Measurements from ENCODE around the gene CTNNA2. TPM values are rescaled to one million over a fixed set of nuclear protein-coding genes. Genes with fewer than 3 reads are reported as not detected.

CTNNA2 gene
- total RNA-seq, 1 experiment from 2014 or later = 5.5 TPM

DNA sequence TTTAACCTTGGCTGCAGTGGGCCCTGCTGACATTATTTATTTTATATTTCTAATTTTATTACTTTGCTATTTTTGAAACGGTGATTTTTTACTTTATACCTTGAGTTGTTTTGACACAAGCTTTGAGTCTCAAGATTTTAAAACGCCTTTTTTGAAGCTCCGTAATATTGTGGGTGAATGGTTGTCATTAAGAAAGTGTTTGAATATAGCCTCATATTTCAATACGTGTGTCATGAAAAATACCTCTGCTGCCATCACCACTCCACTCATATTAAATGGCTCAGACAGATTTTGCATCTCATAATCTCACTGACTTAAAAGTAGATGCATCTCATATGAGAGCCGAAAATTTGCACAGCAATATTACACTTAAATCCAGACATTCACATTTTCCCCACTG is 106.6 kb downstream of the CTNNA2 start:
- WGBS (ENCODE audit: extremely low coverage, insufficient read length, low lambda C conversion rate) = no CpG with 5 or more reads among the region's 5 CpGs
- no peaks in the 10 kb centered on the region for H3K9me3 Mint-ChIP-seq
- no peaks in the 10 kb centered on the region for H3K27me3 Mint-ChIP-seq (ENCODE audit: low read depth)
- no peak overlapping the region for H2BK12ac ChIP-seq (ENCODE audit: insufficient read length, low read depth, low read length)
- H3K23me2 ChIP-seq (ENCODE audit: insufficient read length, low read depth, low read length, poor library complexity, severe bottlenecking) = no peaks in the 10 kb centered on the region
- H3K4me1 ChIP-seq (ENCODE audit: insufficient read depth, low read length) = no peaks in the 10 kb centered on the region
- H3K27me3 ChIP-seq (ENCODE audit: insufficient read depth, low read length) = no peaks in the 10 kb centered on the region
- no peak overlapping the region for H2BK5ac ChIP-seq (ENCODE audit: insufficient read length, low read length)
- H4K5ac ChIP-seq (ENCODE audit: insufficient read length, low read depth, low read length) = no peak overlapping the region
- H2AFZ ChIP-seq (ENCODE audit: low read length) = no peak overlapping the region
- H2BK120ac ChIP-seq (ENCODE audit: low read depth, low read length, poor library complexity, severe bottlenecking) = no peak overlapping the region
- H3K18ac ChIP-seq (ENCODE audit: insufficient read length, low read depth, low read length) = no peak overlapping the region
- H2BK15ac ChIP-seq (ENCODE audit: low read depth, low read length) = no peak overlapping the region
- no peaks in the 10 kb centered on the region for H3K4me1 Mint-ChIP-seq
- no peaks in the 10 kb centered on the region for H4K20me1 ChIP-seq (ENCODE audit: control insufficient read depth, insufficient read depth, insufficient read length)
- no peak overlapping the region for H3K14ac ChIP-seq (ENCODE audit: insufficient read depth, low read length)
- DNase-seq = no peak
- no peak overlapping the region for H3K23ac ChIP-seq (ENCODE audit: insufficient read length, low read depth, low read length)
- H3K9me3 ChIP-seq (ENCODE audit: control insufficient read depth, low read depth, low read length) = no peaks in the 10 kb centered on the region
- no peak overlapping the region for H3K56ac ChIP-seq (ENCODE audit: insufficient read length, low read depth, low read length)
- H3K79me2 ChIP-seq (ENCODE audit: insufficient read depth, low read length) = no peaks in the 10 kb centered on the region
- H3K4me2 ChIP-seq (ENCODE audit: insufficient read depth, insufficient read length, low read length) = no peak overlapping the region
- H3K79me1 ChIP-seq (ENCODE audit: insufficient read depth, low read depth, low read length, poor library complexity, severe bottlenecking) = no peaks in the 10 kb centered on the region
- H4K91ac ChIP-seq (ENCODE audit: insufficient read length, low read depth, low read length) = no peak overlapping the region
- H3K27ac ChIP-seq (ENCODE audit: insufficient read length, low read depth, low read length) = no peak overlapping the region
- no peak overlapping the region for H3K4me3 Mint-ChIP-seq
- H3T11ph ChIP-seq (ENCODE audit: low read length) = no peak overlapping the region
- H4K8ac ChIP-seq (replicated peaks; ENCODE audit: insufficient read length, low read depth, low read length) = no peak overlapping the region
- H3K9ac ChIP-seq (ENCODE audit: extremely low read depth, insufficient read length, low read length) = no peak overlapping the region
- no peak overlapping the region for H3K27ac Mint-ChIP-seq
- H2BK20ac ChIP-seq (ENCODE audit: low read depth, low read length, poor library complexity, severe bottlenecking) = no peak overlapping the region
- TF ChIP-seq, protein P1, sequence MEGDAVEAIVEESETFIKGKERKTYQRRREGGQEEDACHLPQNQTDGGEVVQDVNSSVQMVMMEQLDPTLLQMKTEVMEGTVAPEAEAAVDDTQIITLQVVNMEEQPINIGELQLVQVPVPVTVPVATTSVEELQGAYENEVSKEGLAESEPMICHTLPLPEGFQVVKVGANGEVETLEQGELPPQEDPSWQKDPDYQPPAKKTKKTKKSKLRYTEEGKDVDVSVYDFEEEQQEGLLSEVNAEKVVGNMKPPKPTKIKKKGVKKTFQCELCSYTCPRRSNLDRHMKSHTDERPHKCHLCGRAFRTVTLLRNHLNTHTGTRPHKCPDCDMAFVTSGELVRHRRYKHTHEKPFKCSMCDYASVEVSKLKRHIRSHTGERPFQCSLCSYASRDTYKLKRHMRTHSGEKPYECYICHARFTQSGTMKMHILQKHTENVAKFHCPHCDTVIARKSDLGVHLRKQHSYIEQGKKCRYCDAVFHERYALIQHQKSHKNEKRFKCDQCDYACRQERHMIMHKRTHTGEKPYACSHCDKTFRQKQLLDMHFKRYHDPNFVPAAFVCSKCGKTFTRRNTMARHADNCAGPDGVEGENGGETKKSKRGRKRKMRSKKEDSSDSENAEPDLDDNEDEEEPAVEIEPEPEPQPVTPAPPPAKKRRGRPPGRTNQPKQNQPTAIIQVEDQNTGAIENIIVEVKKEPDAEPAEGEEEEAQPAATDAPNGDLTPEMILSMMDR (conservative IDR thresholded peaks at IDR 0.05) = no peak
- no peak overlapping the region for H2AK5ac ChIP-seq (ENCODE audit: insufficient read length, low read length)
- peaks cover 0 to 4% (median 0%) of the 10 kb centered on the region in 3 experiments; a peak in 1 of 7 replicates for H3K36me3 Mint-ChIP-seq (ENCODE audit: insufficient read depth in 1 of 3, low read depth in 3 of 3)
- H3K4ac ChIP-seq (ENCODE audit: low read depth, low read length) = no peak overlapping the region

All from H9 (cell line).